DOHH2 (cell line): Measurements from ENCODE around the gene CLPX.

Experiments used
- H3F3A ChIP-seq: fragments of 200-600 bp; sonication (generic), shearing (Covaris generic); 2 replicates; pipeline ENCODE4 v1.6.0; 2016; ENCODE audit warnings: antibody characterized with exemption, mild to moderate bottlenecking; ENCODE audit not compliant: control insufficient read depth, insufficient read depth
- H3K27ac ChIP-seq: fragments of 200-600 bp; sonication (generic); 2 replicates; pipeline ENCODE4 v1.5.1; 2014; ENCODE audit warnings: low read depth, mild to moderate bottlenecking, low read length, moderate library complexity
- H3K27me3 ChIP-seq: fragments of 200-600 bp; sonication (generic); 2 replicates; pipeline ENCODE4 v1.6.1; 2014; ENCODE audit warnings: mild to moderate bottlenecking, low read length, mixed read lengths; ENCODE audit not compliant: control insufficient read depth
- H3K36me3 ChIP-seq: fragments of 200-600 bp; sonication (generic); 2 replicates; pipeline ENCODE4 v1.6.1; 2014; ENCODE audit warnings: mild to moderate bottlenecking, low read length, moderate library complexity, mixed read lengths; ENCODE audit not compliant: control insufficient read depth
- H3K4me1 ChIP-seq: fragments of 200-600 bp; sonication (generic); 2 replicates; pipeline ENCODE4 v1.6.1; 2014; ENCODE audit warnings: mild to moderate bottlenecking, low read length, mixed read lengths; ENCODE audit not compliant: control insufficient read depth
- H3K4me2 ChIP-seq: fragments of 200-600 bp; sonication (generic); 2 replicates; pipeline ENCODE4 v1.6.0; 2014; ENCODE audit warnings: mild to moderate bottlenecking, low read length, moderate library complexity
- H3K4me3 ChIP-seq: fragments of 200-600 bp; sonication (generic); 2 replicates; pipeline ENCODE4 v1.5.1; 2014; ENCODE audit warnings: mild to moderate bottlenecking, low read length, mixed read lengths
- H3K79me2 ChIP-seq: fragments of 200-600 bp; sonication (generic); 2 replicates; pipeline ENCODE4 v1.6.1; 2014; ENCODE audit warnings: mild to moderate bottlenecking, low read length, mixed read lengths; ENCODE audit not compliant: control insufficient read depth
- H3K9me2 ChIP-seq: fragments of 200-600 bp; sonication (generic); replicated peaks from 2 replicates; pipeline ENCODE4 v1.6.1; 2014; ENCODE audit warnings: mild to moderate bottlenecking, low read length, mixed read lengths; ENCODE audit not compliant: control insufficient read depth
- H3K9me3 ChIP-seq: fragments of 200-600 bp; sonication (generic); 2 replicates; pipeline ENCODE4 v1.6.1; 2014; ENCODE audit warnings: antibody characterized with exemption, low read length, mixed read lengths; ENCODE audit not compliant: control insufficient read depth, insufficient read depth
- H4K20me1 ChIP-seq: fragments of 200-600 bp; sonication (generic); 2 replicates; pipeline ENCODE4 v1.6.0; 2014; ENCODE audit warnings: low read depth, mild to moderate bottlenecking, antibody characterized with exemption, low read length, moderate library complexity; ENCODE audit not compliant: control insufficient read depth, insufficient read depth
- EZH2phosphoT487 ChIP-seq: fragments of 200-600 bp; sonication (generic); IDR thresholded peaks from 2 replicates; pipeline ENCODE4 v1.6.1; 2017; ENCODE audit warnings: borderline replicate concordance, mild to moderate bottlenecking, antibody characterized with exemption, low read length, moderate library complexity, mixed read lengths
- TF ChIP-seq, protein P1 (sequence below): fragments of 200-600 bp; sonication (generic); IDR thresholded peaks from one replicate; pipeline ENCODE4 v1.5.1; 2014; ENCODE audit warnings: antibody characterized with exemption, mild to moderate bottlenecking, low read depth, low read length; ENCODE audit not compliant: poor library complexity, severe bottlenecking

CLPX gene

DNA sequence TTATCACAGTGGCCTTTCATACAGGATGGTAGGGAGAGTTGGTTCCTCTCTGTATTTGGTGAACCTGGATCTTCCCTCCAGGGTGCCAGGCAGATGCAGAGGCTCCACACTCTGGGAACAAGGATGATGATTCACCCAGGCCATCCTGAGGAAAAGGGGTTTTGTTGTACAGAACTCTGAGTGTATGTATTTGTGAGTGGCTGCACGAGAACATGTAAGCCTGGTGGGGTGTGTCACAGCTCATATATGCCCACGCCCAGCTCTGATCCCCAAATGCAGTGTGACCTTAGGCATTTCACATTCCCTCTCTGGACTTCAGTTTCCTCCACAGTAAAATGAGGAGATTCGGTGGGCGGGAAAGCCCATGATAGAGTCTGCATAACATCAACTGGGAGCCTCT is 37.7 kb upstream of the CLPX start:
- H3K4me2 ChIP-seq, result no peak overlapping the region
- H3K9me3 ChIP-seq, result no peaks in the 10 kb centered on the region
- H3K4me1 ChIP-seq, result no peaks in the 10 kb centered on the region
- H3K36me3 ChIP-seq, result no peaks in the 10 kb centered on the region
- no peak overlapping the region for H3K27ac ChIP-seq
- H3K27me3 ChIP-seq, result 0 out of 2 replicates have a peak, but pooled peaks cover 4% of the 10 kb centered on the region
- TF ChIP-seq, protein P1, sequence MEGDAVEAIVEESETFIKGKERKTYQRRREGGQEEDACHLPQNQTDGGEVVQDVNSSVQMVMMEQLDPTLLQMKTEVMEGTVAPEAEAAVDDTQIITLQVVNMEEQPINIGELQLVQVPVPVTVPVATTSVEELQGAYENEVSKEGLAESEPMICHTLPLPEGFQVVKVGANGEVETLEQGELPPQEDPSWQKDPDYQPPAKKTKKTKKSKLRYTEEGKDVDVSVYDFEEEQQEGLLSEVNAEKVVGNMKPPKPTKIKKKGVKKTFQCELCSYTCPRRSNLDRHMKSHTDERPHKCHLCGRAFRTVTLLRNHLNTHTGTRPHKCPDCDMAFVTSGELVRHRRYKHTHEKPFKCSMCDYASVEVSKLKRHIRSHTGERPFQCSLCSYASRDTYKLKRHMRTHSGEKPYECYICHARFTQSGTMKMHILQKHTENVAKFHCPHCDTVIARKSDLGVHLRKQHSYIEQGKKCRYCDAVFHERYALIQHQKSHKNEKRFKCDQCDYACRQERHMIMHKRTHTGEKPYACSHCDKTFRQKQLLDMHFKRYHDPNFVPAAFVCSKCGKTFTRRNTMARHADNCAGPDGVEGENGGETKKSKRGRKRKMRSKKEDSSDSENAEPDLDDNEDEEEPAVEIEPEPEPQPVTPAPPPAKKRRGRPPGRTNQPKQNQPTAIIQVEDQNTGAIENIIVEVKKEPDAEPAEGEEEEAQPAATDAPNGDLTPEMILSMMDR, result no peak
- H3F3A ChIP-seq, result no peaks in the 10 kb centered on the region
- no peaks in the 10 kb centered on the region for H3K79me2 ChIP-seq
- H3K4me3 ChIP-seq, result no peak overlapping the region
- H3K9me2 ChIP-seq, result no peaks in the 10 kb centered on the region
- H4K20me1 ChIP-seq, result no peaks in the 10 kb centered on the region

DNA sequence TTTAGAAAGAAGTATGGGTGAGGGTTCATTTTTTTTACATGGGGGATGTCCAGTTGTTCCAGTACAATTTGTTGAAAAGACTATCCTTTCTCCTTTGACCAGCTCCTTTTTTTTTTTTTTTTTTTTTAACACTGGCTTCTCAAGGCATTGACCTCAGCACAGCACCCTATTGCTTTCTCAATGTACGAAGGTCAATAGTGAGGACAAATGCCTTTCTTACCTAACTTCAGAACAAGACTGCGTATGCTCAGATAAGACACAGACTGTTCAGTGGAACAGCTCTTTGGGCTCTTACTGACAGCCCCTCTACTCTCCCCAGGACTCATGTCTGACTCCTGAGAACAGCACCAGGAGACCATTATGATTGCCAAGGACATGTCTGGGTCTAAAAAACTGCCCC is 36.6 kb upstream of the CLPX start:
- no peak overlapping the region for H3K27ac ChIP-seq
- H4K20me1 ChIP-seq, result no peaks in the 10 kb centered on the region
- H3K4me3 ChIP-seq, result no peak overlapping the region
- H3K9me3 ChIP-seq, result no peaks in the 10 kb centered on the region
- no peaks in the 10 kb centered on the region for H3K36me3 ChIP-seq
- 0 out of 2 replicates have a peak, but pooled peaks cover 4% of the 10 kb centered on the region for H3K27me3 ChIP-seq
- no peaks in the 10 kb centered on the region for H3K79me2 ChIP-seq
- no peaks in the 10 kb centered on the region for H3K4me1 ChIP-seq
- no peaks in the 10 kb centered on the region for H3K9me2 ChIP-seq
- H3F3A ChIP-seq, result no peaks in the 10 kb centered on the region
- TF ChIP-seq EZH2phosphoT487, result no peak
- TF ChIP-seq, protein P1, result no peak
- no peak overlapping the region for H3K4me2 ChIP-seq

DNA sequence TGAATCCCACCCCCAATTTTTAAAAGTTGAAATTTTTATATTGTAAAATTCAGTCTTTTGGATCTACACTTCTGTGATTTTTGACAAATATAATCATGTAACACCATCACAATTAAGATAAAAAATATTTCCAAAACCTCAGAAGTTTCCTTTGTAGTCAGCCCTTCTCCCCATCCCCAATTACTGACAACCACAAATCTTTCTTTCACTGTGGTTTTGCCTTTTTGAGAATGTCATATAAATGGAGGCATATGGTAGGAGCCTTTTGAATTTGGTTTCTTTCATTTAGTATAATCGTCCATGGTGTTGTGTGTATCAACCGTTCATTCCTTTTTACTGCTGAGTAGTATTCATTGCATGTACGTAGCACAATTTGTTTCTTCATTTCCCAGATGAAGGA is 34.0 kb upstream of the CLPX start:
- TF ChIP-seq EZH2phosphoT487, result no peak
- TF ChIP-seq, protein P1, result no peak
- H3K79me2 ChIP-seq, result no peaks in the 10 kb centered on the region
- no peaks in the 10 kb centered on the region for H3K4me1 ChIP-seq
- H3K9me3 ChIP-seq, result no peaks in the 10 kb centered on the region
- H3K36me3 ChIP-seq, result no peaks in the 10 kb centered on the region
- H4K20me1 ChIP-seq, result no peaks in the 10 kb centered on the region
- no peak overlapping the region for H3K4me2 ChIP-seq
- 0 out of 2 replicates have a peak, but pooled peaks cover 4% of the 10 kb centered on the region for H3K27me3 ChIP-seq
- no peak overlapping the region for H3K4me3 ChIP-seq
- no peak overlapping the region for H3K27ac ChIP-seq
- H3F3A ChIP-seq, result no peaks in the 10 kb centered on the region
- no peaks in the 10 kb centered on the region for H3K9me2 ChIP-seq
